Activated naive CD4-positive, alpha-beta T cell (primary cell): ENCODE results near the gene RNF225.
"Not testable (repeated sequence)": the region's sequence is repeated elsewhere in the genome, so short reads cannot be mapped to it uniquely, and the experiment has no call there.

Experiments used
- DNase-seq, 4 experiments: peaks; one replicate each; lab custom pipeline; 2025; lab: John Stamatoyannopoulos, UW

RNF225 gene

GRCh38 chr19:58395220-58395978, at the start of gene RNF225:
Gene RNF225 (plus strand): TSS chr19:58395656. CDS start chr19:58396090, 434 bp downstream.
- no peak for DNase-seq

GRCh38 chr19:58346961-58347929, 48.2 kb upstream of the RNF225 start:
- peak in 3 of 4 experiments; percentile 38 to 60 (median 43) for DNase-seq

GRCh38 chr19:58348080-58348479, 47.4 kb upstream of the RNF225 start:
- not testable (repeated sequence) for DNase-seq

- no peak for DNase-seq
Measured at GRCh38 chr19:58349590-58349989, 45.9 kb upstream of the RNF225 start.

GRCh38 chr19:58350001-58350861, 45.2 kb upstream of the RNF225 start:
- DNase-seq = no peak

GRCh38 chr19:58350871-58351557, 44.4 kb upstream of the RNF225 start:
- no peak for DNase-seq

- no peak for DNase-seq
Measured at GRCh38 chr19:58351558-58351878, 43.9 kb upstream of the RNF225 start.

GRCh38 chr19:58351990-58352755, 43.3 kb upstream of the RNF225 start:
- DNase-seq = no peak

- DNase-seq = no peak
Measured at GRCh38 chr19:58352760-58353671, 42.4 kb upstream of the RNF225 start, which contains the start of gene A1BG. Gene A1BG (minus strand): TSS chr19:58353492. CDS start chr19:58353437, 55 bp downstream.

- no peak for DNase-seq
Measured at GRCh38 chr19:58353717-58354477, 41.6 kb upstream of the RNF225 start.

- DNase-seq = no peak
Measured at GRCh38 chr19:58354478-58355030, 40.9 kb upstream of the RNF225 start.

- no peak for DNase-seq
Measured at GRCh38 chr19:58355215-58355796, 40.1 kb upstream of the RNF225 start.

GRCh38 chr19:58355908-58356765, 39.3 kb upstream of the RNF225 start:
- peak in 2 of 4 experiments; percentile 22 to 37 for DNase-seq

GRCh38 chr19:58356766-58357480, 38.5 kb upstream of the RNF225 start:
- DNase-seq = no peak

- no peak for DNase-seq
Measured at GRCh38 chr19:58357481-58358145, 37.8 kb upstream of the RNF225 start.

GRCh38 chr19:58361900-58362271, 33.6 kb upstream of the RNF225 start:
- peak in 1 of 4 experiments; percentile 21 for DNase-seq
